ENCODE measurements around the gene USF3.

DNA sequence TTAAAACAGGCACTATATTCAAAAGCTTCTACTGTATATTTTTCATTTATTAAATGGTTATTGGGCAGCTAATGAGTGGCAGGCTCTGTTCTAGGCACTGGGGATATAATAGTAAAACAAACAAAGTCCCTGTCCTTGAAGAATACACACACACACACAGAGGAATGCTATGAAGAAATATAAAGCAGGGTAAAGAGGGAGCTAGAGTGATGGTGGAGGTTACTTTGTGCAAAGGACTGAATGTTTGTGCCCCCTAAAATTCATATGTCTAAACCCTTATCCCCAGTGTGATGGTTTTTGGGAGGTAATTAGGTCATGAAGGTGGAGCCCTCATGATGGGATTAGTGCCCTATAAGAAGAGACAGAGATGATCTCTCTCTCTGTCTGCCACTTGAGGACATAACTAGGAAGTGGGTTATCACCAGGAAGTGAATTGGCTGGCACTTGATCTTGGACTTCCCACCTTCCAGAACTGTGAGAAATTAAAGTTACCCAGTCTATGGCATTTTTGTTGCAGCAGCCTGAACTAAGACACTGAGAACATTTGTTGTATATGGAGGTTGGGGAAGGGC is 31.8 kb downstream of the USF3 start:
- TF ChIP-seq EP300 (IDR thresholded peaks at IDR 0.05) (no peak), POLR2A (IDR thresholded peaks at IDR 0.05) (no peak)
- TF ChIP-seq, protein P1, sequence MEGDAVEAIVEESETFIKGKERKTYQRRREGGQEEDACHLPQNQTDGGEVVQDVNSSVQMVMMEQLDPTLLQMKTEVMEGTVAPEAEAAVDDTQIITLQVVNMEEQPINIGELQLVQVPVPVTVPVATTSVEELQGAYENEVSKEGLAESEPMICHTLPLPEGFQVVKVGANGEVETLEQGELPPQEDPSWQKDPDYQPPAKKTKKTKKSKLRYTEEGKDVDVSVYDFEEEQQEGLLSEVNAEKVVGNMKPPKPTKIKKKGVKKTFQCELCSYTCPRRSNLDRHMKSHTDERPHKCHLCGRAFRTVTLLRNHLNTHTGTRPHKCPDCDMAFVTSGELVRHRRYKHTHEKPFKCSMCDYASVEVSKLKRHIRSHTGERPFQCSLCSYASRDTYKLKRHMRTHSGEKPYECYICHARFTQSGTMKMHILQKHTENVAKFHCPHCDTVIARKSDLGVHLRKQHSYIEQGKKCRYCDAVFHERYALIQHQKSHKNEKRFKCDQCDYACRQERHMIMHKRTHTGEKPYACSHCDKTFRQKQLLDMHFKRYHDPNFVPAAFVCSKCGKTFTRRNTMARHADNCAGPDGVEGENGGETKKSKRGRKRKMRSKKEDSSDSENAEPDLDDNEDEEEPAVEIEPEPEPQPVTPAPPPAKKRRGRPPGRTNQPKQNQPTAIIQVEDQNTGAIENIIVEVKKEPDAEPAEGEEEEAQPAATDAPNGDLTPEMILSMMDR (IDR thresholded peaks at IDR 0.05), result no peak

All from upper lobe of left lung (tissue), 4 donors.